Stimulated activated CD4-positive, alpha-beta T cell treated with anti-CD3 and anti-CD28 coated beads, Interleukin-15, amount 100 ng/mL, for 1 hour (primary cell): ENCODE results near the gene COLEC12.

Experiments
- DNase-seq, 2 donors: peaks; one replicate each; pipeline ENCODE4 v3.0.0-alpha.2; 2020; ENCODE audit warnings: low read depth in 1 of 2, low spot score in 1 of 2

The COLEC12 gene

GRCh38 chr18:506264-506663 is 5.8 kb upstream of the COLEC12 start:
- DNase-seq, result no peak

- DNase-seq, result no peak
These were observed 5.1 kb upstream of the COLEC12 start for GRCh38 chr18:505483-506122.

- no peak for DNase-seq
These were observed 859 bp upstream of the COLEC12 start for GRCh38 chr18:501406-501714.

- no peak for DNase-seq
These were observed 497 bp downstream of the COLEC12 start for GRCh38 chr18:499776-500631.

- DNase-seq, result no peak
These were observed 1.3 kb downstream of the COLEC12 start for GRCh38 chr18:498931-499775.

- DNase-seq, result no peak
These were observed 2.8 kb downstream of the COLEC12 start for GRCh38 chr18:497688-498087.

GRCh38 chr18:495452-495851 is 5.0 kb downstream of the COLEC12 start:
- no peak for DNase-seq

- no peak for DNase-seq
These were observed 5.5 kb downstream of the COLEC12 start for GRCh38 chr18:495017-495416.

- no peak for DNase-seq
These were observed 6.2 kb downstream of the COLEC12 start for GRCh38 chr18:493986-494983.

- DNase-seq, result no peak
These were observed 8.1 kb downstream of the COLEC12 start for GRCh38 chr18:492451-492850.

- no peak for DNase-seq
These were observed 9.9 kb downstream of the COLEC12 start for GRCh38 chr18:490624-491023.

- DNase-seq, result no peak
These were observed 10.5 kb downstream of the COLEC12 start for GRCh38 chr18:490024-490366.

- DNase-seq, result no peak
These were observed 11.1 kb downstream of the COLEC12 start for GRCh38 chr18:489244-490023.

- no peak for DNase-seq
These were observed 13.4 kb downstream of the COLEC12 start for GRCh38 chr18:486929-487740.

GRCh38 chr18:484749-485464 is 15.6 kb downstream of the COLEC12 start:
- DNase-seq, result no peak

GRCh38 chr18:478681-479080 is 21.8 kb downstream of the COLEC12 start:
- no peak for DNase-seq

- no peak for DNase-seq
These were observed 22.9 kb downstream of the COLEC12 start for GRCh38 chr18:477565-477964.

GRCh38 chr18:476251-476664 is 24.2 kb downstream of the COLEC12 start:
- DNase-seq, result no peak
